HepG2 (cell line): ENCODE measurements around the gene NBEAL2. TPM values are rescaled to one million over a fixed set of nuclear protein-coding genes. Genes with fewer than 3 reads are reported as not detected.

Experiments
- ATAC-seq: fragments of 200-7000 bp; cut with Tn5 transposase; 3 replicates; pipeline ENCODE4 v1.9.1; 2020; ENCODE audit warnings: mild to moderate bottlenecking, moderate library complexity
- BruUV-seq: library from RNA; stranded (reverse); fragments of 400-500 nt; replicated peaks from 2 replicates; lab custom pipeline; 2021; lab: Mats Ljungman, UMichigan
- CTCF ChIA-PET: fragments of 300-600 bp; formaldehyde crosslinking; extraction: SDS; loops from one replicate; lab custom pipeline; 2021; ENCODE audit warnings: low total read pairs, inconsistent platforms, low intra/inter-chr PET ratio; lab: Yijun Ruan, JAX
- POLR2A ChIA-PET: fragments of 350-600 bp; sonication (Branson Sonifier 250); formaldehyde crosslinking; loops from one replicate; lab custom pipeline; 2020; ENCODE audit warnings: antibody characterized with exemption, inconsistent platforms; lab: Yijun Ruan, JAX
- DNase-seq: peaks from one replicate; pipeline ENCODE4 v3.0.0-alpha.2; 2015; ENCODE audit warnings: low spot score
- FAIRE-seq: peaks from 3 replicates; lab custom pipeline; 2011; peaks lifted over from hg19 to GRCh38; lab: Jason Lieb, UNC
- H2AFZ ChIP-seq: one replicate; pipeline ENCODE4 v1.6.1; 2011; ENCODE audit warnings: low read length, inconsistent platforms
- H3K27ac ChIP-seq: fragments of 300-600 bp; 3 replicates; pipeline ENCODE4 v1.8.0; 2011; ENCODE audit warnings: mixed run types, mild to moderate bottlenecking, mixed read lengths, low read length, inconsistent platforms; ENCODE audit not compliant: insufficient read depth; ENCODE audit errors: extremely low read length
- H3K27me3 ChIP-seq, 2 experiments: fragments of 200-600 bp in 1 of 2; 2 replicates in 1 of 2; 3 replicates in 1 of 2; pipeline versions ENCODE4 v1.6.0 to v1.8.0; 2011; ENCODE audit warnings: low read length in 2 of 2, mild to moderate bottlenecking in 2 of 2, moderate library complexity in 2 of 2, inconsistent platforms in 1 of 2; ENCODE audit not compliant: insufficient read depth in 2 of 2, control insufficient read depth in 1 of 2
- H3K36me3 ChIP-seq, 2 experiments: fragments of 200-600 bp in 1 of 2; replicated peaks in 1 of 2; 2 replicates in 1 of 2; 3 replicates in 1 of 2; pipeline versions ENCODE4 v1.5.1 to v1.8.0; 2011; ENCODE audit warnings: low read length in 2 of 2, inconsistent platforms in 1 of 2; ENCODE audit not compliant: insufficient read depth in 2 of 2, control insufficient read depth in 1 of 2
- H3K4me1 ChIP-seq: 2 replicates; pipeline ENCODE4 v1.5.1; 2012; ENCODE audit warnings: low read length, inconsistent platforms; ENCODE audit not compliant: insufficient read depth
- H3K4me2 ChIP-seq: 2 replicates; pipeline ENCODE4 v1.6.0; 2011; ENCODE audit warnings: low read depth, low read length, inconsistent platforms
- H3K4me3 ChIP-seq, 3 experiments: fragments of 200-600 bp in 1 of 3; sonication (generic), shearing (Covaris generic) in 1 of 3; replicated peaks in 1 of 3; 2 replicates each; pipeline ENCODE4 v1.5.1; 2011 to 2016; ENCODE audit warnings: low read length in 3 of 3, inconsistent platforms in 2 of 3, low read depth in 2 of 3, mild to moderate bottlenecking in 2 of 3, control low read depth in 1 of 3, mixed read lengths in 1 of 3; ENCODE audit not compliant: insufficient read depth in 1 of 3
- H3K79me2 ChIP-seq: one replicate; pipeline ENCODE4 v1.6.1; 2011; ENCODE audit warnings: low read length, inconsistent platforms; ENCODE audit not compliant: insufficient read depth
- H3K9ac ChIP-seq: 2 replicates; pipeline ENCODE4 v1.6.0; 2011; ENCODE audit warnings: mild to moderate bottlenecking, low read depth, low read length, inconsistent platforms; ENCODE audit not compliant: insufficient read depth
- H3K9me3 ChIP-seq: 2 replicates; pipeline ENCODE4 v1.5.1; 2012; ENCODE audit warnings: mild to moderate bottlenecking, low read length
- H4K20me1 ChIP-seq: 2 replicates; pipeline ENCODE4 v1.6.0; 2011; ENCODE audit warnings: inconsistent platforms, mild to moderate bottlenecking, low read length, moderate library complexity; ENCODE audit not compliant: insufficient read depth
- ASH2L ChIP-seq: fragments of 300-600, 200-600 bp; sonication (generic); IDR thresholded peaks from 2 replicates; pipeline ENCODE4 v1.7.0; 2017; ENCODE audit warnings: low read depth, mild to moderate bottlenecking, moderate library complexity, mixed read lengths, low read length; ENCODE audit not compliant: insufficient read length
- PHB2 ChIP-seq: fragments of 450-650 bp; IDR thresholded peaks from 2 replicates; pipeline ENCODE4 v1.6.1; 2018; ENCODE audit not compliant: partially characterized antibody
- SIX1 ChIP-seq: sonication (generic); formaldehyde crosslinking; IDR thresholded peaks from 2 replicates; pipeline ENCODE4 v1.4.0; 2020; ENCODE audit warnings: missing genetic modification reagents, borderline replicate concordance
- ZFAT ChIP-seq: sonication (generic); formaldehyde crosslinking; conservative IDR thresholded peaks from 2 replicates; pipeline ENCODE4 v1.8.1; 2023; ENCODE audit warnings: missing genetic modification reagents, inconsistent platforms
- ZNF12 ChIP-seq: sonication (generic); formaldehyde crosslinking; IDR thresholded peaks from 2 replicates; pipeline ENCODE4 v1.5.0; 2020; ENCODE audit warnings: missing genetic modification reagents
- ZNF224 ChIP-seq: sonication (generic); formaldehyde crosslinking; IDR thresholded peaks from 2 replicates; pipeline ENCODE4 v1.5.0; 2020; ENCODE audit warnings: mild to moderate bottlenecking, missing genetic modification reagents
- ZNF629 ChIP-seq: sonication (generic); formaldehyde crosslinking; conservative IDR thresholded peaks from 2 replicates; pipeline ENCODE4 v1.5.0; 2020; ENCODE audit warnings: missing genetic modification reagents
- WGBS: methylation state at CpG from one replicate; pipeline ENCODE4 v1.1.6; 2017; ENCODE audit warnings: low lambda C conversion rate; 5-methylcytosine and 5-hydroxymethylcytosine counted together
- in situ Hi-C: cut with HindIII; loops from 2 replicates; pipeline ENCODE4 v1.10.0; 2017; ENCODE audit warnings: low pct_unique_long_range_greater_than_20kb; ENCODE audit not compliant: extremely low pct_ligation_motif_present
- intact Hi-C: fragments of 100-400 bp; cut with micrococcal nuclease; formaldehyde crosslinking; loops from one replicate; pipeline ENCODE4 v1.10.0; 2022; ENCODE audit not compliant: unreplicated experiment
- polyA plus RNA-seq, 8 experiments: library from polyadenylated mRNA; depleted of rRNA in 3 of 8; stranded (reverse) in 7 of 8; unstranded in 1 of 8; fragments of >200 nt; fragmentation: Illumina TruSeq in 4 of 8; extraction: Trizol in 4 of 8; gene quantifications; 2 replicates each; pipeline versions ENCODE4 v1.2.1 to v1.2.3, GENCODE V29; 2011 to 2016; ENCODE audit warnings: low read depth in 4 of 8, missing spikeins in 1 of 8, mixed read lengths in 1 of 8; ENCODE audit not compliant: insufficient read depth in 1 of 8
- total RNA-seq, 5 experiments: library from RNA; depleted of rRNA; stranded (reverse); fragments of >200 nt; fragmentation: Illumina TruSeq; extraction: Trizol; gene quantifications; 2 replicates each; pipeline ENCODE4 v1.2.3, GENCODE V29; 2016; ENCODE audit warnings: low read depth in 1 of 5
- TF ChIP-seq, protein P1 (sequence below): sonication (generic); formaldehyde crosslinking; conservative IDR thresholded peaks from 2 replicates; pipeline ENCODE4 v1.8.0; 2022; ENCODE audit warnings: missing genetic modification reagents

NBEAL2 gene
- total and polyA plus RNA-seq, 2 of the 13 experiments (the other 11 are each of a cell fraction or from before 2014, with no cell fraction given), result 9.7 to 12.4 TPM

DNA sequence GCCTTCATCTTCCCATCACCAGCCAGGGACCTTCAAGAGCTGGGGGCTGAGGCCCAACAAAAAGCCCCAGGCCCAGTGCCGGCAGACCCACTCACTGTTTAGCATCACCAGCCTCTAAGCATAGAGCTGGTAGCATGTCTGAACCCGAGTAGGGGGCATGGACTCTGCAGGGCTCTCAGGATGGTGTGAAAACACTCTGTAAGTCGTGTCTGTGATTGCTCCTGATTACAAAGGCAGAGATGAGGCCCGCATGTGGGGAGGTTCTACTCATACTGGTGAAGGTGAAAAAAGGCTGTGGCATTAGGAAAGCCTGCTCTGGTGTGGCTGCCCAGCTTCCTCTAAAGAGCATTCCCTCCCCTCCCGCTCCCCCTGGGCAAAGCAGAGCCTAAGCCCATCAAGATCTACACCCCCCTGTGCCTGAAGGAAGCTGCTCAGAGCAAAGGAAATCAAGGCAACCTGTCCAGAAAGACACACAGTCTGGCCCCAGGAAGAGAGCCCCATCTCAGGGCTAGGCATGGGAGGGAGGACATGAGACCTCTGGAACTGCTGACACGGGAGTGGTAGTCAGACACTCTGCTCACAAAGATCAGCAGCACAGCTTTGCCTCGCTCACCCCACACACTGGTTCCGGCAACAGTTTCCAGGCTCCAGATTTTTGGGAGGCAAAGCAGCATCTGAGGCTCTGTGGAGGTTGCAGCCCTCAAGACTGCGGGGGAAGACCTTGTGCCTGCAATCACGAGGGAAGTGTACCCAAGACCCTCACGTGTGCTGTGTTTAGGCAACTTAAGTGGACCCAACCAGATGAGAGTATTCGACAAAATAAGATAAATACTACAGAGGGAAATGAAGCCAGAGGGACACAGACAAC, 39.7 kb upstream of the NBEAL2 start:
- CTCF ChIA-PET, result no interaction called here

DNA sequence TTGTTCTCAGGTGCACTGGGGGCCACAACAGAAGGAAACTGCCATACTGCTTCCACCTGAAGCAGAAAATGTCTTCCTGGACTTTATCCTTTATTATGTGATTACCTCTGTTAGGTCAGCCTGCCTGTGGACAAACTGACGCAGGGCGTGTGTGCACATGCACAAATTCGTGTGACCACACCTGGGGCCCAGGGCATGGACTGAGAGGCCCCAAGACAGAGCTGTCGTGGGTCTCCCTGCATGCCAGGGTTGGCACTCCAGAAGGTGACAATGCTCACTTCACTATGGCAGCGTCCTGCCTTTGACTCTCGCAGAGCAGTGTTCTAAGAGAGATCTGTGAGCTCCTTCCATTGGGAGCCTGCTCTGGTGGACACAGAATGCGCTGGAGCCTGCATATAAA, 37.4 kb upstream of the NBEAL2 start:
- H3K9me3 ChIP-seq, result no peaks in the 10 kb centered on the region
- TF ChIP-seq ASH2L (no peak), ZFAT (CRISPR knock-in tag) (no peak), ZNF629 (CRISPR knock-in tag) (no peak), SIX1 (CRISPR knock-in tag) (no peak), ZNF224 (CRISPR knock-in tag) (no peak)
- FAIRE-seq, result no peak
- POLR2A ChIA-PET, result interaction anchor here (0.6 kb wide), 1 partner anchor 361 kb away, joined by 3 read pairs; no protein-coding TSS in a partner anchor
- no peak for ATAC-seq
- H3K4me2 ChIP-seq, result no peak overlapping the region
- H3K4me1 ChIP-seq, result peaks cover 92% of the 10 kb centered on the region
- H3K36me3 ChIP-seq, result peaks cover 12 to 52% of the 10 kb centered on the region in 2 experiments
- H3K27ac ChIP-seq, result no peak overlapping the region
- no TSS peak for BruUV-seq
- no peak for DNase-seq
- no peak overlapping the region for H3K9ac ChIP-seq
- intact Hi-C loops, result no loop called here
- H3K79me2 ChIP-seq, result peaks cover 63% of the 10 kb centered on the region
- no peak overlapping the region for H2AFZ ChIP-seq
- in situ Hi-C loops, result no loop called here
- CTCF ChIA-PET, result no interaction called here
- H3K4me3 ChIP-seq, result no peak overlapping the region
- peaks cover 11% of the 10 kb centered on the region for H4K20me1 ChIP-seq
- WGBS, result 100% methylated on average over 5 of the region's 7 CpGs
- no peaks in the 10 kb centered on the region for H3K27me3 ChIP-seq

More for the DNA sequence above, 39.7 kb upstream of the NBEAL2 start:
- peaks cover 17 to 60% of the 10 kb centered on the region in 2 experiments for H3K36me3 ChIP-seq
- H3K4me2 ChIP-seq, result no peak overlapping the region
- no peak for ATAC-seq
- TF ChIP-seq, protein P1, sequence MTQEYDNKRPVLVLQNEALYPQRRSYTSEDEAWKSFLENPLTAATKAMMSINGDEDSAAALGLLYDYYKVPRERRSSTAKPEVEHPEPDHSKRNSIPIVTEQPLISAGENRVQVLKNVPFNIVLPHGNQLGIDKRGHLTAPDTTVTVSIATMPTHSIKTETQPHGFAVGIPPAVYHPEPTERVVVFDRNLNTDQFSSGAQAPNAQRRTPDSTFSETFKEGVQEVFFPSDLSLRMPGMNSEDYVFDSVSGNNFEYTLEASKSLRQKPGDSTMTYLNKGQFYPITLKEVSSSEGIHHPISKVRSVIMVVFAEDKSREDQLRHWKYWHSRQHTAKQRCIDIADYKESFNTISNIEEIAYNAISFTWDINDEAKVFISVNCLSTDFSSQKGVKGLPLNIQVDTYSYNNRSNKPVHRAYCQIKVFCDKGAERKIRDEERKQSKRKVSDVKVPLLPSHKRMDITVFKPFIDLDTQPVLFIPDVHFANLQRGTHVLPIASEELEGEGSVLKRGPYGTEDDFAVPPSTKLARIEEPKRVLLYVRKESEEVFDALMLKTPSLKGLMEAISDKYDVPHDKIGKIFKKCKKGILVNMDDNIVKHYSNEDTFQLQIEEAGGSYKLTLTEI (CRISPR knock-in tag), result no peak
- no peak for TF ChIP-seq ZNF12
- TF ChIP-seq PHB2, result no peak
- H4K20me1 ChIP-seq, result peaks cover 17% of the 10 kb centered on the region
- H2AFZ ChIP-seq, result no peak overlapping the region
- DNase-seq, result no peak
- H3K9me3 ChIP-seq, result no peaks in the 10 kb centered on the region
- WGBS, result 74% methylated on average over 9 of the region's 12 CpGs
- H3K27ac ChIP-seq, result peak overlapping the region; percentile 32
- no peak overlapping the region for H3K9ac ChIP-seq
- H3K27me3 ChIP-seq, result no peaks in the 10 kb centered on the region
- in situ Hi-C loops, result no loop called here
- no peak for FAIRE-seq
- no TSS peak for BruUV-seq
- peaks cover 92% of the 10 kb centered on the region for H3K4me1 ChIP-seq
- POLR2A ChIA-PET, result interaction anchor here (0.9 to 1.3 kb wide), 2 partner anchors 36 to 40 kb away, joined by 3 read pairs; partner anchors contain the start of genes CCDC12 and NBEAL2
- intact Hi-C loops, result no loop called here
- H3K4me3 ChIP-seq, result no peak overlapping the region
- peaks cover 54% of the 10 kb centered on the region for H3K79me2 ChIP-seq
